ENCODE results near the gene ARID1B. TPM values are rescaled to one million over a fixed set of nuclear protein-coding genes. Genes with fewer than 3 reads are reported as not detected.

Gene ARID1B
- total RNA-seq, 1 donor from 2014 or later, result 101 TPM

DNA sequence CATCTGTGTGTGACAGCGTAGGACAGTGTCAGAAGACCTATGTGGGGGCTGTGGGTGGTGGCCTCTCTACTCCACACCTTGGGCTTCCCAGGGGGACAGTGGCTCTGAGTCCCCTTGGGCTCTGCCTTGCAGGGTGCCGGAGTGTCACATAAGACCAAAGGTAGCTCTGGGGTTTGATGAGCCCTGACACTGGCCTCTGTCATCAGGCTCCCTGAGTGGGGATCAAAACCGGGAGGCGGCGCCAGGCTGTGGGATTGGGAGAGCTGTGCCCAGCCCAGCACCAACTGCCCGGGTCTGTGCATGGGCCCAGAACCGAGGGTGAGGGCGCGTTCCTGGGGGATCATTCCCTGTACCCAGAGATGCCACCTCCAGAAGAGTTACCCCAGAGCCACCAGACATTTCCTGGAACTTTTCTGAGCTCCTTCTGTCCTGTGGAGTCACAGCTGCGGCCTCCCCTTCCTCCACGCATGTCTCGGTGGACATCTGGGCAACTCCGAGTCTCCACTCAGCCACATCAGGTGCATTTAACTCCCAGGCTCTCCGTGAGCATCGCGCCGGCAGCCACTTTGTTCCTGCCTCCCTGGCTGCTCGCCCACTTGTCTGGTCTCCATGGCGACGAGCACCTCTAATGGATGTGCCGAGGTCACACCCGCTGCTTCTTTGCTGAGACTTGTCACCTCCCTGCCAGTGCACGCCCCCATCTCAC lies 451.4 kb downstream of the ARID1B start:
- Mint-ChIP-seq H3K36me3 (ENCODE audit: low read depth) (no peaks in the 10 kb centered on the region), H3K27ac (ENCODE audit: unreplicated experiment) (peak overlapping the region; percentile 3), H3K4me3 (no peak overlapping the region), H3K9me3 (no peaks in the 10 kb centered on the region), H3K4me1 (peaks cover 8% of the 10 kb centered on the region), H3K27me3 (ENCODE audit: low read depth) (peaks cover 33% of the 10 kb centered on the region)
- DNase-seq (ENCODE audit: low read depth, low spot score), result no peak
- no peak for TF ChIP-seq CTCF (conservative IDR thresholded peaks at IDR 0.05)

- Mint-ChIP-seq H3K9me3 (no peaks in the 10 kb centered on the region), H3K4me3 (no peak overlapping the region), H3K36me3 (ENCODE audit: low read depth) (no peaks in the 10 kb centered on the region), H3K4me1 (peaks cover 8% of the 10 kb centered on the region), H3K27me3 (ENCODE audit: low read depth) (peaks cover 39% of the 10 kb centered on the region), H3K27ac (ENCODE audit: unreplicated experiment) (peak overlapping the region; percentile 3)
- TF ChIP-seq CTCF (conservative IDR thresholded peaks at IDR 0.05), result no peak
- no peak for DNase-seq (ENCODE audit: low read depth, low spot score)
These were observed 452.0 kb downstream of the ARID1B start for GRCh38 chr6:157229132-157229618.

- H3K4me1 Mint-ChIP-seq, result peaks cover 11% of the 10 kb centered on the region
- H3K9me3 Mint-ChIP-seq, result no peaks in the 10 kb centered on the region
- H3K36me3 Mint-ChIP-seq (ENCODE audit: low read depth), result peaks cover 1% of the 10 kb centered on the region
- no peak overlapping the region for H3K27ac Mint-ChIP-seq (ENCODE audit: unreplicated experiment)
- no peak for DNase-seq (ENCODE audit: low read depth, low spot score)
- TF ChIP-seq CTCF (conservative IDR thresholded peaks at IDR 0.05), result no peak
- H3K4me3 Mint-ChIP-seq, result no peak overlapping the region
- peaks cover 44% of the 10 kb centered on the region for H3K27me3 Mint-ChIP-seq (ENCODE audit: low read depth)
These were observed 452.5 kb downstream of the ARID1B start for GRCh38 chr6:157229713-157230112.

- H3K9me3 Mint-ChIP-seq, result no peaks in the 10 kb centered on the region
- peaks cover 2% of the 10 kb centered on the region for H3K36me3 Mint-ChIP-seq (ENCODE audit: low read depth)
- no peak for DNase-seq (ENCODE audit: low read depth, low spot score)
- no peak for TF ChIP-seq CTCF (conservative IDR thresholded peaks at IDR 0.05)
- no peak overlapping the region for H3K27ac Mint-ChIP-seq (ENCODE audit: unreplicated experiment)
- no peak overlapping the region for H3K4me3 Mint-ChIP-seq
- peaks cover 56% of the 10 kb centered on the region for H3K27me3 Mint-ChIP-seq (ENCODE audit: low read depth)
- H3K4me1 Mint-ChIP-seq, result peaks cover 18% of the 10 kb centered on the region
These were observed 453.7 kb downstream of the ARID1B start for GRCh38 chr6:157230910-157231309.

- Mint-ChIP-seq H3K27me3 (ENCODE audit: low read depth) (peaks cover 62% of the 10 kb centered on the region), H3K36me3 (ENCODE audit: low read depth) (peaks cover 2% of the 10 kb centered on the region), H3K4me1 (peaks cover 23% of the 10 kb centered on the region), H3K27ac (ENCODE audit: unreplicated experiment) (no peak overlapping the region), H3K9me3 (no peaks in the 10 kb centered on the region), H3K4me3 (no peak overlapping the region)
- no peak for DNase-seq (ENCODE audit: low read depth, low spot score)
- TF ChIP-seq CTCF (conservative IDR thresholded peaks at IDR 0.05), result no peak
These were observed 455.1 kb downstream of the ARID1B start for GRCh38 chr6:157232161-157232895.

Data from neural crest cell (in vitro differentiated cells).